OCI-LY1 (cell line): ENCODE data around the gene NPAS2.

Source experiments
- H2AFZ ChIP-seq: fragments of 200-600 bp; sonication (generic), shearing (Covaris generic); 2 replicates; pipeline ENCODE4 v1.6.0; 2014; ENCODE audit warnings: antibody characterized with exemption, mild to moderate bottlenecking, low read length
- H3F3A ChIP-seq: fragments of 200-600 bp; sonication (generic), shearing (Covaris generic); 2 replicates; pipeline ENCODE4 v1.6.0; 2014; ENCODE audit warnings: mild to moderate bottlenecking, antibody characterized with exemption, low read length, moderate library complexity; ENCODE audit not compliant: insufficient read depth
- H3K27ac ChIP-seq: fragments of 200-600 bp; sonication (generic); 2 replicates; pipeline ENCODE4 v1.5.1; 2014; ENCODE audit warnings: low read length, mixed run types, mild to moderate bottlenecking, low read depth; ENCODE audit not compliant: poor library complexity, severe bottlenecking
- H3K27me3 ChIP-seq: fragments of 200-600 bp; sonication (generic); 2 replicates; pipeline ENCODE4 v1.6.0; 2014; ENCODE audit warnings: antibody characterized with exemption, mild to moderate bottlenecking, low read length, moderate library complexity; ENCODE audit not compliant: insufficient read depth
- H3K36me3 ChIP-seq: fragments of 200-600 bp; sonication (generic); 2 replicates; pipeline ENCODE4 v1.6.1; 2014; ENCODE audit warnings: mild to moderate bottlenecking, antibody characterized with exemption, low read length, moderate library complexity, mixed read lengths; ENCODE audit not compliant: insufficient read depth
- H3K4me1 ChIP-seq: fragments of 200-600 bp; sonication (generic); 2 replicates; pipeline ENCODE4 v1.5.1; 2014; ENCODE audit warnings: mild to moderate bottlenecking, low read length, moderate library complexity; ENCODE audit not compliant: insufficient read depth, severe bottlenecking
- H3K4me2 ChIP-seq: fragments of 200-600 bp; sonication (generic), shearing (Covaris generic); 2 replicates; pipeline ENCODE4 v1.6.1; 2014; ENCODE audit warnings: low read length
- H3K4me3 ChIP-seq: fragments of 200-600 bp; sonication (generic); 2 replicates; pipeline ENCODE4 v1.5.1; 2014; ENCODE audit warnings: low read length, low read depth, mild to moderate bottlenecking, mixed read lengths; ENCODE audit not compliant: poor library complexity, severe bottlenecking
- H3K79me2 ChIP-seq: fragments of 200-600 bp; shearing (Covaris generic); 2 replicates; pipeline ENCODE4 v1.6.1; 2016; ENCODE audit warnings: mixed run types, low read length, mixed read lengths; ENCODE audit not compliant: insufficient read depth
- H3K9ac ChIP-seq: fragments of 200-600 bp; sonication (generic), shearing (Covaris generic); 2 replicates; pipeline ENCODE4 v1.6.1; 2014; ENCODE audit warnings: mild to moderate bottlenecking, low read length, mixed read lengths
- H3K9me2 ChIP-seq: fragments of 200-600 bp; sonication (generic), shearing (Covaris generic); 2 replicates; pipeline ENCODE4 v1.6.1; 2014; ENCODE audit warnings: low read depth, mild to moderate bottlenecking, low read length, mixed read lengths
- H3K9me3 ChIP-seq: fragments of 200-600 bp; shearing (Covaris generic); 2 replicates; pipeline ENCODE4 v1.6.1; 2014; ENCODE audit warnings: low read length, mixed read lengths
- H4K20me1 ChIP-seq: fragments of 200-600 bp; sonication (generic), shearing (Covaris generic); 2 replicates; pipeline ENCODE4 v1.6.0; 2016; ENCODE audit warnings: mild to moderate bottlenecking, low read length; ENCODE audit not compliant: insufficient read depth
- EZH2 ChIP-seq: fragments of 200-600 bp; sonication (generic), shearing (Covaris generic); IDR thresholded peaks from 2 replicates; pipeline ENCODE4 v1.8.0; 2017; ENCODE audit warnings: borderline replicate concordance, mixed run types, mild to moderate bottlenecking, antibody characterized with exemption, low read length, moderate library complexity, mixed read lengths
- TF ChIP-seq, protein P1 (sequence below): fragments of 200-600 bp; sonication (generic), shearing (Covaris generic); IDR thresholded peaks from 2 replicates; pipeline ENCODE4 v1.5.1; 2017; ENCODE audit warnings: mild to moderate bottlenecking, antibody characterized with exemption, low read length, moderate library complexity, mixed read lengths

Gene NPAS2

GRCh38 chr2:100789361-100789760 is 30.6 kb upstream of the NPAS2 start:
- no peaks in the 10 kb centered on the region for H3F3A ChIP-seq
- H4K20me1 ChIP-seq = no peaks in the 10 kb centered on the region
- no peak overlapping the region for H2AFZ ChIP-seq
- no peaks in the 10 kb centered on the region for H3K36me3 ChIP-seq
- no peaks in the 10 kb centered on the region for H3K9me3 ChIP-seq
- H3K4me1 ChIP-seq = no peaks in the 10 kb centered on the region
- H3K9me2 ChIP-seq = no peaks in the 10 kb centered on the region
- TF ChIP-seq, protein P1, sequence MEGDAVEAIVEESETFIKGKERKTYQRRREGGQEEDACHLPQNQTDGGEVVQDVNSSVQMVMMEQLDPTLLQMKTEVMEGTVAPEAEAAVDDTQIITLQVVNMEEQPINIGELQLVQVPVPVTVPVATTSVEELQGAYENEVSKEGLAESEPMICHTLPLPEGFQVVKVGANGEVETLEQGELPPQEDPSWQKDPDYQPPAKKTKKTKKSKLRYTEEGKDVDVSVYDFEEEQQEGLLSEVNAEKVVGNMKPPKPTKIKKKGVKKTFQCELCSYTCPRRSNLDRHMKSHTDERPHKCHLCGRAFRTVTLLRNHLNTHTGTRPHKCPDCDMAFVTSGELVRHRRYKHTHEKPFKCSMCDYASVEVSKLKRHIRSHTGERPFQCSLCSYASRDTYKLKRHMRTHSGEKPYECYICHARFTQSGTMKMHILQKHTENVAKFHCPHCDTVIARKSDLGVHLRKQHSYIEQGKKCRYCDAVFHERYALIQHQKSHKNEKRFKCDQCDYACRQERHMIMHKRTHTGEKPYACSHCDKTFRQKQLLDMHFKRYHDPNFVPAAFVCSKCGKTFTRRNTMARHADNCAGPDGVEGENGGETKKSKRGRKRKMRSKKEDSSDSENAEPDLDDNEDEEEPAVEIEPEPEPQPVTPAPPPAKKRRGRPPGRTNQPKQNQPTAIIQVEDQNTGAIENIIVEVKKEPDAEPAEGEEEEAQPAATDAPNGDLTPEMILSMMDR = no peak
- TF ChIP-seq EZH2 = no peak
- no peak overlapping the region for H3K4me2 ChIP-seq
- no peak overlapping the region for H3K27ac ChIP-seq
- no peaks in the 10 kb centered on the region for H3K27me3 ChIP-seq
- H3K79me2 ChIP-seq = no peaks in the 10 kb centered on the region
- H3K4me3 ChIP-seq = no peak overlapping the region
- no peak overlapping the region for H3K9ac ChIP-seq

DNA sequence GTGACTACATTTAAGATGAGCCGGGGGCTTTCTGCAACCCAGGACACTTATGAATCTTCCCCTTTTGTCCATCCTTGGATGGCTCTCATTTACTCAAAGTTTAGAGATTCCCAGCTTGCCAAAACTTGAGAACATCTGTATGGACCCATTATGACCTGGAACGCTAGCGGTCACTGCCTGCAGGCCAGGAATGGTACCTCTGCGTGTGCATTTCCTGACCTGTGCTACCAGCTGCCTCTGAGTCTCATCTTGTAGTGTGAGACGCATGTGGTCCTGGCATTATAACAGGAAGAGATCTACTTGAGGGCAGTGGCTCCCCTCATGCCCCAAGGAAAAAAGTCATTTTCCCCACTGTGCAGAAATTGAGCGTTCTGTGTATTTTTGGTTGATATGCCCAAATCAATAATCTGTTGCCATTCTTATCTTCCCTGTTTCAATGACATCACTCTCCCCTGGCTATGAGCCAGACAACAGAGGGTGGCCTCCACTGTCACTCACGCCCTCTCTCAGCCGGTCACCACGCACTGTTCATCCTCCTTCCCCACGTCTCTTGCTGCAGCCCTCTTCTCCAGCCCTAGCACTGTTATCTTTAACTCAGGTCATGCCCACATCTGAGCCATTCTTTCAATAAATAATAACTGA is 28.5 kb upstream of the NPAS2 start:
- Histone ChIP-seq H3K4me2 (no peak overlapping the region), H3F3A (no peaks in the 10 kb centered on the region), H4K20me1 (no peaks in the 10 kb centered on the region), H3K4me3 (no peak overlapping the region), H3K9me2 (no peaks in the 10 kb centered on the region), H2AFZ (no peak overlapping the region), H3K27ac (no peak overlapping the region), H3K27me3 (no peaks in the 10 kb centered on the region), H3K9me3 (no peaks in the 10 kb centered on the region), H3K9ac (no peak overlapping the region), H3K36me3 (no peaks in the 10 kb centered on the region), H3K79me2 (no peaks in the 10 kb centered on the region), H3K4me1 (no peaks in the 10 kb centered on the region)
- no peak for TF ChIP-seq EZH2
- TF ChIP-seq, protein P1 = no peak

- H3K27me3 ChIP-seq = no peaks in the 10 kb centered on the region
- no peaks in the 10 kb centered on the region for H3K9me3 ChIP-seq
- H3K4me3 ChIP-seq = no peak overlapping the region
- no peaks in the 10 kb centered on the region for H3K9me2 ChIP-seq
- no peak overlapping the region for H3K9ac ChIP-seq
- no peaks in the 10 kb centered on the region for H3K79me2 ChIP-seq
- no peak for TF ChIP-seq EZH2
- TF ChIP-seq, protein P1 = no peak
- H3F3A ChIP-seq = no peaks in the 10 kb centered on the region
- H4K20me1 ChIP-seq = no peaks in the 10 kb centered on the region
- H3K4me2 ChIP-seq = no peak overlapping the region
- H3K4me1 ChIP-seq = no peaks in the 10 kb centered on the region
- H2AFZ ChIP-seq = no peak overlapping the region
- H3K27ac ChIP-seq = no peak overlapping the region
- no peaks in the 10 kb centered on the region for H3K36me3 ChIP-seq
Measured at GRCh38 chr2:100791936-100792308, 28.0 kb upstream of the NPAS2 start.
